ENCODE measurements around the gene HNF1A.

The HNF1A gene

GRCh38 chr12:121050725-121051124 lies 72.4 kb downstream of the HNF1A start:
- no peak for DNase-seq (ENCODE audit: low read depth)

Measured in stimulated activated CD4-positive, alpha-beta T cell treated with anti-CD3 and anti-CD28 coated beads, Interleukin-2, amount 100 ng/mL, for 4 hours (primary cell).